GM18505 (cell line): ENCODE data around the gene PLEKHA3.

ENCODE experiments used
- ATAC-seq: cut with Tn5 transposase; IDR thresholded peaks from one replicate; pipeline ENCODE4 v1.9.1; 2021; ENCODE audit not compliant: unreplicated experiment
- POLR2A ChIP-seq: IDR thresholded peaks from 4 replicates; pipeline ENCODE4 v1.6.1; 2011; ENCODE audit warnings: borderline replicate concordance; ENCODE audit not compliant: insufficient read depth, insufficient read length; ENCODE audit errors: extremely low read depth

PLEKHA3 gene

DNA sequence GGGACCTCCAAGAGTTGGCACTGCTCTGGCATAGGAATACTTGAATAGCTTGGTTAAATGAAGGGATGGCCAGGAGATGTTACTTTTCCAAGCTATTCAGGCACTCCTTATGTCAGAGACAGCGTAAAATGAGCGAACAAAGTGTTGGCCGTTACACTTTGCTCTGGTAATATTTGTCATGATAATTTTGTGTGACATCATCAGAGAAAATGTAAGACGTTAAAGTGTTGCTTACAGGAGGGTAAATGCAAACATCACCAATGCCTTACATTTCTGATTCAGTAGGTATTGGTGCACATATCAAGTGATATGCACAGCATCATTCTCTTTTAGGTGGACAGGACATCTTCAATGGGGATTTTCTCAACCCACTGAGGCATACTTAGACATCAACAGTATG, 46.0 kb downstream of the PLEKHA3 start:
- no peak for TF ChIP-seq POLR2A
- no peak for ATAC-seq

DNA sequence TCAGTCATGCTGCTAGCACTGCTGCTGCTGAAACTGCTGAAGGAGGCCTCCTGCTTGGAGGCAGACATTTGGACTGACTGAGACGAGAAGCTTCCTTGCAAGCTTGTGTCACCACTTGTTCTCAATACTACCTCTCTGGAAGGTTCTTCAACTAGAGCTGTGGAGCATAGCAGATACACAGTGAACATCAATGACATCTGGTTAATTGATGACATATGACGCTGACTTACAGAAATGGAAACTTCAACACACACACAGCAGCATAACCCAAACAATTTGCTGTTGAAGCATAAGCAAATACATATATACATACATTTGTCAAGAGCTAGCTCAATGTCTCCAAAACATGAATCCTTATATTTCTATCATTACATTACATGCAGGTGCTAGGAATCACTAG, 47.3 kb downstream of the PLEKHA3 start:
- no peak for ATAC-seq
- TF ChIP-seq POLR2A: no peak

GRCh38 chr2:178528647-178529046, 48.4 kb downstream of the PLEKHA3 start:
- TF ChIP-seq POLR2A: no peak
- no peak for ATAC-seq

DNA sequence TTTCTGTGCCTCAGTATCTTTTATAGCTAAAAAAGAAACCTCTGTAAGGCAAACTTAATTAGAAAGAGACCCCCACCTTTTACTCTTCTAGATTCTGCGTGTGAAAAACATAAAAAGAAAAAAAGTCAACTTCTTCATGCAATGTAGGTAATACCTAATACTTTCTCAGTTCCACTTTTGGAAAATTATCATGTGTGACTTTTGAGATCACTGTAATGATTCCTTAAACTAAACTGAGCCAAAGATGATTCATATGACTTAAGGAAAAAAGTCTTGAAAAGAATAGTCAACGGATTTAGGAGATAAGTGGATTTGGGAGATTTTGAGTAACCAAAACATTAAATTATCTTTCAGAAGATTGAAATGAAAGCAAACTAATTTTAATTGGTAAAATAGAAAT, 48.9 kb downstream of the PLEKHA3 start:
- no peak for ATAC-seq
- TF ChIP-seq POLR2A: no peak

DNA sequence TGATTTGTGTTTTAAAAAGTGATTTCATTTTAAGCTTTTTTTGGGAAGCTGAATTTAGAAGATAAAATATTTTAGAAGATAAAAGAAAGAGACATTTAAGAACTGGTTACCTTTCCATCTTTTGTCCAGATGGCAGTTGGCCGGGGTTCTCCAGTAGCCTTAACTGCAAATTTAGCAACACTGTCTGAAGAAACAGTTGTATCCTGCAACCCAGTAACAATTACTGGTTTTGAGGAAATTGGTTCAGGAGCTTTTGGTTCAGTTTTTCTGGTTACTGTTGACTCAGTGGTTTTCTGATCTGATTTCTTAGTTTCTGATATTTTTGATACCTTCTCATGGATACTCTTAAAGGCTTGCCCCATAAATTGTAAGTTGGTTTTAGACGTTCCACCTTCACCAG, 49.9 kb downstream of the PLEKHA3 start:
- ATAC-seq: no peak
- TF ChIP-seq POLR2A: no peak

GRCh38 chr2:178530625-178531142, 50.4 kb downstream of the PLEKHA3 start:
- ATAC-seq: peak; percentile 94
- TF ChIP-seq POLR2A: no peak

GRCh38 chr2:178531168-178531567, 50.9 kb downstream of the PLEKHA3 start:
- ATAC-seq: no peak
- TF ChIP-seq POLR2A: no peak

DNA sequence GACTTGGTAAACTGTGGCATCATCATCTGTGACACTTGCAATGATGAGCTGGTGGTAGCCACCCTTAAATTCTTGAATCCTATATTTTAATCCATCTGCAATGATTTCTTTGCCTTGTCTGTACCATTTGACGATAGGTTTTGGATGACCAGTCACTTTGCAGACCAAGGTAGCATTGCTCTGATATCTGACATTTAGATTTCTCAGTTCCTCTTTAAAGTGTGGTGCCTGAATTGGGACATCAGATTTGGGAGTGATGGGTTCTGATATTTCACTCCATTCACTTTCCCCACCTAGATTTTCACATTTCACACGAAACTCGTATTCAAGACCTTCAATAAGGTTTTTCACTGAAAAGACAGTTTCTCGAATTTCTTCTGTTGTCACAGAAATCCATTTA, 55.8 kb downstream of the PLEKHA3 start:
- ATAC-seq: no peak
- no peak for TF ChIP-seq POLR2A

DNA sequence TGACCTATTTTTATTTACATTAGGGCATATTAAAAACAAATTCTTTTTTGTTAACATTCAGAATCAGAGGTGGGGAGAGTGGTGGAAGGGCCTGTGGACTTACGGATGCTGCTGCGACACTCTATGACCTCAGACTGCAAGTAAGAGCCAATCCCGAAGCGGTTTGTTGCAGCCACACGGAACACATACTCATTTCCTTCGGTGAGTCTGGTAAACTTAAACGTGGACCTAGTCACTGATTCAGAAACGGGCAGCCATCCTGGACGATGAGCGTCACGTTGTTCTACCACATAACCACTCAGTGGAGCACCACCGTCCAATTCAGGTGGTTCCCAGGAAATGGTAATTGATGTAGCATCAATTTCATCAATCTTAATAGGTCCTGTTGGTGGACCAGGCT, 61.9 kb downstream of the PLEKHA3 start:
- no peak for TF ChIP-seq POLR2A
- no peak for ATAC-seq

DNA sequence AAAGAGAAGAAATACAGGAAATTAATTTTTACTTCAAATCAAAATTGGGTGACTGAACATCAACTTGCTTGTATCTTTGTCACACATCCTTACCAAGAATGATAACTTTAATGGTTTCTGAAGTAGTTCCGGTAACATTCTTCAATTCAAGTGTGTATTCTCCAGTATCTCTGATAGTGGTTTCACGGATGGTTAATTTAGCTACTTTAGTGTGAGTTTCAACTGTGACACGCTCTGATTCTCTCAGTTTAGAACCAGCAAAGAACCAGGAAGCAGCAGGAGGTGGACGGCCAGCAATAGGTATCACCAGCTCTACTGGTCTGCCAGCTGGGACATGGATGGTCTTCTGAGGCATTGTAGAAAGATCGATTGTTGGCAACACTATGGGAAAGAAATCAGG, 62.3 kb downstream of the PLEKHA3 start:
- ATAC-seq: no peak
- TF ChIP-seq POLR2A: no peak

DNA sequence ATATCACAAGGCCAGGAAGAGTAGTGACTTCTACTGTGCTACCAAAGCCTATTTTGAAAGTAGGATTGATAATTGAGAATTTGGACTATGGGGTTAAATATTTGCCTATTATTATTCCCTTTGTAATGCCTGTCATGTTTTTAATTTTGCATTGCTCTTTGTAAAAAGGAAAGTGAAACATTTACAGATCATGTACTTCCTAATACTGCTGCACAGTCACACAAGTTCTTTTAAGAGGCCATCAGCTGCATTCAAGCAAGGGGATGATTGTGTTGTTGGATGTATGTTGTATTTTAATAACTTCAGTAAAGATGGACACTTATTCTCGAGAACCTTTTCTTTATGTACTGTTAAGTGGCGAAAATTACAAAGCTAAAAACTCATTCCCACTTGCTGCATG, 70.1 kb downstream of the PLEKHA3 start:
- TF ChIP-seq POLR2A: no peak
- peak; percentile 71 for ATAC-seq

DNA sequence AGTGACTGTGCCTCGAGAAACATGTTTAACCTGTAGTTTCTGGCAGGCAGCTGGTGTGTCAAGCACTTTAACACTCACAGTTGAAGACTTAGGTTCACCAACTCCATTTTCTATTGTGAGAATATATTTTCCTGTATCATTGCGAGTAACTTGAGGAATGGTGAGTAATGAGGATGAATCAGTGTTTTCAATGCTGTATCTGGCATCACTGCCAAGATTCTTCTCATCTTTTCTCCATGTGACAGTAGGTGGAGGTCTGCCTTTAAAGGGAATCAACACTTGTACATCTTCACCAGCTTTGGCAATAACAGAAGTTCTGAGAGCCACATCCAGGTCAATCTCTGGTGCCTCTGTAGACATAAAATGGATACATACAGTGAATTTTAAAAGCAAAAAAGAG, 72.8 kb downstream of the PLEKHA3 start:
- no peak for TF ChIP-seq POLR2A
- ATAC-seq: no peak
